GM18502 (cell line): Measurements from ENCODE around the gene PPM1E.
"Not testable (repeated sequence)": the region's sequence is repeated elsewhere in the genome, so short reads cannot be mapped to it uniquely, and the experiment has no call there.

ENCODE experiments used
- ATAC-seq: cut with Tn5 transposase; IDR thresholded peaks from one replicate; pipeline ENCODE4 v1.9.1; 2021; ENCODE audit warnings: mild to moderate bottlenecking; ENCODE audit not compliant: unreplicated experiment, poor library complexity

The PPM1E gene

DNA sequence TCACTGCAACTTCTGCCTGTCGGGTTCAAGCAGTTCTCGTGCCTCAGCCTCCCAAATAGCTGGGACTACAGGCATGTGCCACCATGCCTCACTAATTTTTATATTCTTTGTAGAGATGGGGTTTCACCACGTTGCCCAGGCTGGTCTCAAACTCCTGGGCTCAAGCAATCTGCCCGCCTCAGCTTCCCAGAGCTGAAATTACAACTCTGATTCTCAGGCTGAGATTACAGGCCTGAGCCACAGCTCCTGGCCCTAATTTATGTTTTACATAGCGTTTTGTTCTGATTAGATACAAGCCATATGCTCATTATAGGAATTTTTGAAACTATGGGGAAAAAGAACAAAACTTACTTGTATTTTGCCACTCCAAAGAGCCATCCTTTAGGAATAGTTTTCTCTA is 22.8 kb downstream of the PPM1E start:
- not testable (repeated sequence) for ATAC-seq

DNA sequence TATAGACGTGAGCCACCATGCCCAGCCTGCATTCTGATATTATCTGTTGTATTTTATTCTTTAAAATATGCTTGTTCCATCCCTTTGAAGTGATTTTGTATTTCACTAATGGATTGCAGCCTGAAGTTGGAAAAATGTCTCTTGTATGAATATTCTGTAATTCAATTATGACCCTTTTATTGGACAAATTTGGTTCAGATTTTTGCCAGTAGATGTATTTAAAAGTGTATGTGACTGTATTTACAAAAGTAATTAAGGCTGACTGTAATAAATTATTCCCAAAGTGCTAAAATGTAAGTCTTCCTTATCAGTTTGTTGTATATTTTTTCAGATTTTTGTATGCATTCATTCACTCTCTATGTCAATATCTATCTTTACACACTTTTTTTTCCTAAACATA is 23.8 kb downstream of the PPM1E start:
- no peak for ATAC-seq

DNA sequence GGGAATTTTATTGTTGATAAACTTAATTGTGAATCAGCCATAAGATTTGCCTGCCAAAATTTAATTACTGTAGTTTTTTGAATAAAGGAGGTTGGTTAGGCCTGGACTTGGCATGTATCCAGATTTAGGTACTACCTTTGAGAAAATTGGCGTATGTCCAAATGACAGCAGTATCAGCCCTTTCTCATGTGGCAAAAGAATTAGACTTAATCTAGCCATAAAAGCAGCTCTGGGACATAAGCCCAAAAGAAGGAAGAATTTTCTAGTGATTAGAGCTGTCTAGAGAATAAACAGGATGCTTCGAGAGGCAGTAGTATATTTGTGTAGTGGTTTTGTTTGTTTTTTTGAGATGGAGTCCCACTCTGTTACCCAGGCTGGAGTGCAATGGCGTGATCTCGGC is 27.7 kb downstream of the PPM1E start:
- ATAC-seq = no peak

DNA sequence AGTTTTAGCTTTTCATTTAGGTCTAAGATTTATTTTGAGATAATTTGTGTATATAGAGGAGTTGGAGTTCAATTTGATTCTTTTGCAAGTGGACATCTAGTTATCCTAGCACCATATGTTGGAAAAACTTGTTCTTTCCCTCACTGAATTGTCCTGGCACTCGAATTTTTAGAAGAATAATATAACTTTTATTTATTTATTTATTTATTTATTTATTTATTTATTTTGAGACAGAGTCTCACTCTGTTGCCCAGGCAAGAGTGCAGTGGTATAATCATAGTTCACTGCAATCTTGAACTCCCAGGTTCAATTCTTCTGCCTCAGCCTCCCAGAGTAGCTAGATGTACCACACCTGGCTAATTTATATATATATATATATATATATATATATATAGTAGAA is 29.4 kb downstream of the PPM1E start:
- ATAC-seq = no peak

DNA sequence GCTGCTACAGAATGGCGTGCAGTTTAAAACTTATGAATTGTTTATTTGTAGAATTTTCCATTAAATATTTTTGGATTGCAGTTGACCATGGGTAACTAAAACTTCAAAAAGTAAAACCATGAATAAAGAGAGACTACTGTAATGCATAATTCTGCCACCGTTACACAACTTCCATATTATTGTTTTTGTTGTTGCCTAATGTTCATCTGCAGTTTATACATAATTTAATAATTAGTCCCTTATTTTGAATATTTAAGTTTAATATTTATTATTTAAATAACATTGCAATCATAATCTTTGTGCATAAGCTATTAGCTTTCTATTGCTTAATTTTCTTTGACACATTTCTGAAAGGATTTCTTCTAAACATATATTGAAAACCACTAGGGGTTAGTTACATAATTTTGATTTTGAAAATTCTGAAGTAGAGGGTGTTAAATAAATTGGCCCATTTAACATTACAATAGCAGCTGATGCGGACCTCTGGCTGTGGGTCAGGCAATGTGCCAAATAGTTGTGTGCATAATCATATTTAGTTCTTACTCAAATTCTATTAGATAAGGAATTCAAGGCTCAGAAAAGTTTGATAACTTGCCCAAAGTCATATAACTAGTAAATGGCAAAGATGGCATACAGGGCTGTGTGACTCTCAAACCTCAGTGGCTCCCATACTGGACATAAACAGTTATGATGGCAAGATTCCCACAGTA is 31.1 kb downstream of the PPM1E start:
- ATAC-seq = no peak

DNA sequence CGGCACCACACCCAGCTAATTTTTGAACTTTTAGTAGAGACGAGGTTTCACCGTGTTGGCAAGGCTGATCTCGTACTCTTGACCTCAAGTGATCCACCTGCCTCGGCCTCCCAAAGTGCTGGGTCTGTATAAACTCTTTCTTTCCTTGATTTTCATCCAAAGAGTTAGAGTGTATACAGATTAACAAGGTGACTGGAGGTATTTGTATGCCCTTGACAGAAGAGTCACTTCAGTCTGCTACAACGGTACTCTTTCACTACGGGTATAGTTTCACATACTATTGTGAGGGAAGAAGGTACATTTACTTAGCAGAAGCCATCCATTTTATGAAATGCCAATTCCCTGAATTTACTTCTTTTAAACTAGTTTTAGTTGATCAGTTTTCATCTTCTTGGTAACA is 32.5 kb downstream of the PPM1E start:
- ATAC-seq = no peak

DNA sequence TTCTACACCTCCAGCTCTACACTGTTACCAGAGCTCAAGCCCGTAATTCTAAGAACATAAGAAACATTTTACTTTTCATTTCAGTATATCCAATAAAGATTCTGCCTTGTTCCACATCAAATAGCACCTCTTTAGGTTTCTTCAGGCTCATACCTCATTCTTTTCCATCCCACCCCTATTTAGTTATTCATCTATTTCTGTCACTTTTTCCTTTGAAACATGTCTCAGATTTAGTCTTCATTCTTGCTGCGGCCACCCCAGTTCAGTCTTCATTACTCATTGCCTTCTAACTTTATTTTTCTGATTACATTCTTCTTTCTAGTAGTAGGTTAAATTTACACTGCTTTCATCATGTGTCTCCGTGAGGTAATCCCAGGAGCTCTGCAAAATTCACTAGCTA is 33.5 kb downstream of the PPM1E start:
- ATAC-seq = no peak

DNA sequence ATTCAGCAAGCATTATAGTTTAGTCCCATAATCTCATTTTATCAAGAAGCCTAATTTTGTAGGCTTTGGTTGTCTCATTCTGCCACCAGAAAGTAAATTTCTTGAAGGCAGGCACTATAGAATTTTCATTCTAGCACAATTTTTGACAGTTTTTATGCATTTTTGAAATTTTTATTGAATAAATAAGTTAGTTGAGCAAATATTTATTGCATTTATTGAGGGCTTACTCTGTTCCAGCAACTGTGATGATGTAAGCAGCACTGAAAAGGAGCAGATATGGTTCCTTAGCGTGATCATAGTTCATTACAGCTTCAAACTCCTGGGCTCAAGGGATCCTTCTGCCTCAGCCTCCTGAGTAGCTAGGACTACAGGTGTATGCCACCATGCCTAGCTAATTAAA is 34.2 kb downstream of the PPM1E start:
- no peak for ATAC-seq

DNA sequence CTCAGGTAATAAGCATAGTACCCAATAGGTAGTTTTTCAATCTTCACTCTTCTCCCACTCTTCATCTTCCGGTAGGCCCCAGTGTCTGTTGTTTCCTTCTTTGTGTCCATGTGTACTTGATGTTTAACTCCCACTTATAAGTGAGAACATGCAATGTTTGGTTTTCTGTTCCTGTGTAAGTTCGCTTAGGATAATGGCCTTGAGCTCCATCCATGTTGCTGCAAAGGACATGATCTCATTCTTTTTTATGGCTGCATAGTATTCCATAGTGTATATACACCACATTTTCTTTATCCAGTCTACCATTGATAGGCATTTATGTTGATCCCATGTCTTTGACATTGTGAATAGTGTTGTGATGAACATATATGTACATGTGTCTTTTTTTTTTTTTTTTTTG is 38.9 kb downstream of the PPM1E start:
- not testable (repeated sequence) for ATAC-seq

DNA sequence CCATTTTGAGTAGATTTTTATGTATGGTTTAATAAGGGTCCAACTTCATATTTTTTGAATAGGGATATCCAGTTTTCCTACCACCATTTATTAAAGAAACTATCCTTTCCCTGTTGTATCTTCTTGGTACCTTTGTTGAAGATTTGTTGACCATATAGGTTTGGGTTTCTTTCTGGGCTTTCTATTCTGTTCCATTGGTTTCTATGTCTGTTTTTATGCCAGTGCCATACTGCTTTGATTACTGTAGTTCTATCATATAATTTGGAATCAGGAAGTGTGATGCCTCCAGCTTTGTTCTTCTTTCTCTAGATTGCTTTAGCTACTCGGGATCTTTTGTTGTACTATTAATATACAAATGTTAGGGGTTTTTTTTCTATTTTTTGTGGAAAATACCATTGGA is 46.5 kb downstream of the PPM1E start:
- no peak for ATAC-seq

DNA sequence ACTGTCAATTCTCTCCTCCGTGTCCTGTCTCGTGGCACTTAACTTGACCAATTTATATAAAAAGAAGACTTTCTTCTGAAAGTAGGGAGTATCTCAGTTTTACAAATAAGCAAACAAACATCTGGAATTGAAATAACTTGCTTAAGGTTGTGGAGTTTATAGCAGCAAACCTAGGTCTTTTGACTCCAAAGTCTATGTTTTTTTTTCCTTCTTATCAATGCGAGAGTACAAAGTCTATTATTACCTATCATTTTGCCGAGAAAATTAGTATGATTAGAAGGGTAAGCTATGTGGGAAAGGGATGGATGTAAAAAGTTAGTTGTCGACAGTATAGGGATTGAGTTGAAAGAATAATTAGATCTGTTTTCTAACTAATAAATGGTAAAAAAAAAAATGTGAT is 50.4 kb downstream of the PPM1E start:
- no peak for ATAC-seq

DNA sequence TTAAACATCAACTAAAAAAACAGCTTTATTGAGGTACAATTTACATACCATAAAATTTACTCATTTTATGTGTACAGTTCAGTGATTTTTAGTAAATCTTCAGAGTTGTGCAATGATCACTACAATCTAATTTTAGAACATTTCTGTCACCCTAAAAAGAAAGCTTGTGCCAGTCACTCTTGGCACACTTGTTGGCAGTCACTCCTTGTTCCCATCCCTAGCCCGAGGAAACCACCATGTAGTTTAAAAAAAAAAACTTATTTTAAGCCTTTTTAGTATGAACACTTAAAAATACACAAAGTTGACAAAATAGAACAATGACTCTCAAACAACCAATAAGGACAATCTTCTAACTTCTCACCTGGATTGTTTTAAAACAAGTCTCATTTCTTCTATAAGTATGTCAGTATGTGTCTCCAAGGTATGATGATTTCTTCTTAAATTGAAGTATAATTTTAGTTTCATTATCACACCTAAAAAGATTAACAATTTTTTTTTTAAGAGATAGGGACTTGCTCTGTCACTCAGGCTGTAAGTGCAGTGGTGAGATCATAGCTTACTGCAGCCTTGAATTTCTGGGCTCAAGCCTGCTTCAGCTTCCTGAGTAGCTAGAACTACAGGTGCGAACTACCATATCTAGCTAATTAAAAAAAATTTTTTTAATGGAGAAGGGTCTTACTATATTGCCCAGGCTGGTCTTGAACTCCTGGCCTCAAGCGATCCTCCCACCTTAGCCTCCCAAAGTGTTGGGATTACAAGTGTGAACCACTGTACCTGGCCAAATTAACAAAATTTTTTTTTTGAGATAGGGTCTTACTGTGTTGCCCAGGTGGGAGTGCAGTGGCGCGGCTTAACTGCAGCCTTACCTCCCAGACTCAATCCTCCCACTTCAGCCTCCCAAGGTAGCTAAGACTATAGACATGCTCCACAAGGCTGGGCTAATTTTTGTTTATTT is 53.2 kb downstream of the PPM1E start:
- no peak for ATAC-seq

DNA sequence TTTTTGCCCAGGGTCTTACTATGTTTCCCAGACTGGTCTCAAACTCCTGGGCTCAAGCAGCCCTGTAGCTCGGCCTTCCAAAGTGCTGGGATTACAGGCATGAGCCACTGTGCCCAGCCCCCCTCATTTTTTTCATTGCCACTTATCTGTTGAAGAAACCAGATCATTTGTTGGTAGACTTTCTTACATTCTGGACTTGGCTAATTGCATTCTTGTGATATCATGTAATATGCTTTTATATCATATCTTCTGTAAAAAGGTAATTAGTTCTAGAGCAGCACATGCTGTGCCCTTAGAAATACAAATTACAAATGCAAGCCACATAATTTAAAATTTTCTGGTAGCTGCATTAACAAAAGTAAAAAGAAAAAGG is 53.9 kb downstream of the PPM1E start:
- ATAC-seq = no peak

DNA sequence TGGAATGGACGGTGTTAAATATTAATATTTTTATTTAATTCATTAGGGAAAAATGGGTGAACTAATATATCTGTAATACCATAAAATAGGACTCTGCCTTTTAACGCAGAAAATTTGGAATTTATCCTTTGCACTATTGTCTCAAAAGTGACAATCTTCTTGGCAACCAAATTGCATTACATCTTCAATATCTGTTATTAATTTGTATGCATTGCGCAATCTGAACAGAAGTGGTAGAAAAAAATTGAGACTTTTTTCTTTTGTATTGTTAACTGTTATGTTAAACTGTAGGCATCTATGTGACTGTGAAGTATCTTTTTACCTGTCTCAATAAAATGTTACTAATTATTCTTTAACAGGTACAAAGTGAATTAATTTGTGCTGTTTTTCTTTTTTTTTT is 55.6 kb downstream of the PPM1E start:
- ATAC-seq = no peak

DNA sequence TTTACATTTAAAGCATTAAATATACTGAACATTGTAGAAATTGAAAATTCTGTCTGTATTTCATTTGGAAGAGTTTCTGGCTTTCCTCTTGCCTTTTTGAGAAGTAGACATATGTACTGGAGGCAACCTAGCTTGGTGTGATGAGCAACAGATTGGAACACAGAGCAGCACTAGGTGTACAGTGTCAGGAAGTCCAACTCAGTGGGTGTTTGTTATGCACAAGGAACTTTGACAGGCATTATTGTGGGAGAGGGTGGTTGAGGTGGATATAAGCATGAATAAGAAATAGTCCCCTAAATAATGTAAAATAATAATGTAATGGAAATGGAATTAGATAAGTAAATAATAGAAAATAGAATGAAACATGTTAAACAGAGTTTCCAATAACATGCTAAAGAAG is 58.1 kb downstream of the PPM1E start:
- ATAC-seq = no peak

DNA sequence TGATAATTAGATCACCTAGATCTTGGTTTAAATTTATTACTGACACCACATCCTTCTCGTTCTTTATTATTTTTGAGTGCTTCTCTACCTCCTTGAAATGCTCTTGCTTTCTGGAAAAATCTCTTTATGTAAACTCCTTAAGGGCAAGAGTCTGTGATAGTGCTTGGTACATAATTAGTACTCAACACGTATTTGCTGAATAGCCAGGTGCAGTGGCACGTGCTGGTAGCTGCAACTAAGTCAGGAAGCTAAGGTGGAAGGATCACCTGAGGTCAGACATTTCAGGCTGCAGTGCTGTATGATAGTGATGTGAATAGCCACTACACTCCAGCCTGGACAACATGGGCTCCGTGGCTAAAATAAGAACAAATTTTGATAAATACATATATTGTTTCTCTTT is 63.0 kb downstream of the PPM1E start:
- ATAC-seq = no peak

DNA sequence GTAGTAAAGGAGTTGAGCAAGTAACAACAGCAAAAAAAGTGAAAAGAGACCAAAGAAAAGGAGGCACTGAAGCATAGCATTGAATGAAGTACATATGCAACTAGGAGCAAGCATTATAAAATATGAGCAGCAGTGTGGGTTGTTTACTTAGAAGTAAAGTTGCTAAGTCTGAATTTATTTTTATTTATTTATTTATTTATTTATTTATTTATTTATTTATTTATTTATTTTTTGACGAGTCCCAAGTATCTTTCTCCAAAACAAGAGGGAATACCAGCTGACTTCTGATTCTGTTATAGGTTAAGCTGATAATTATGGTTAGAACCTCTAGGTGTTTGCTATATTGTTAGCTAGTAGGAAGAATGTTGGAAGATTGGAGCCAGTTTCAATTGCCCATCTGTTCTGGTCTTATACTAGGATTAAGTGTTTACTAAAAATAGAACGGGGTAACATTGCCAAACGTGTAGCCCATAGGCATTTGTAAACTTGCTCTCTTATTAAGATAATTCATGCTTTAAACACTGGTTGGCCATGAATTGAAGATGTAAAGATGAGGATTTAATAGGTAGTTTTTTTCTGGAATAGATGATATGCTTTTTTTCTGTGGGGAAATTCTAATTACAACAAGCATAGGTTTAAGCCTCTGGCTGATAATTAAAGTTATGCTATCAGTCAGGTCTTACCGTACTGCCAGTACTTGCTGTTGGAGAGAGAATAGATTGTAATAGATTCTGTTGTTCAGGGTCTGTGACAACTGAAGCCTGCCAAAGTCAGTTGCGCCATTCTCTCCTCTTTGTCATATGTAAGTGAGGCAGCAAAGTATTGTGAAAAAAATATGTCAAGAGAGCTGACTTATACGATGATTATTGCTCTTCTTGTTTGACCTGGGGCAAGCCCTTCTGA is 66.7 kb downstream of the PPM1E start:
- no peak for ATAC-seq

DNA sequence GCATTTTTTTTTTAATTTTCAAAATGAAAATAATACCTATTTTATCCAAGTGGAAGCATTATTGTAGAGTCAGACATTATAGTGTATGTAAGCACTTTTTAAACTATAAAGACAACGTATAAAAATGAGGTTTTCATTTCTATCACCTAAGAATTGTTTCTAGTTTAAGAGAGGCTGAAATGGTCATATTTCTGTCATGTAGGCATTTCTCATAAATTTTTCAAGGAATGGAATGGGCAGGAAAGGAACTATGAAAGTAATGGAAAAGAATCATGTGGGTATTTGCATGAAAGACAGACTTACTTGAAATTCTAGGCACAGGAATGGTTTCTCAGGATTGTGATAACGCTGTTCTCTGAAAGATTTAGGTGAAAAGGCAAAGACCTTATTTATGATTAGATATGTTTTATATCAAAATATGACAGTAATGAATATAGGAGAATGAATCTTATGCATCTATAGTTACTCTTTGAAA is 67.4 kb downstream of the PPM1E start:
- no peak for ATAC-seq

DNA sequence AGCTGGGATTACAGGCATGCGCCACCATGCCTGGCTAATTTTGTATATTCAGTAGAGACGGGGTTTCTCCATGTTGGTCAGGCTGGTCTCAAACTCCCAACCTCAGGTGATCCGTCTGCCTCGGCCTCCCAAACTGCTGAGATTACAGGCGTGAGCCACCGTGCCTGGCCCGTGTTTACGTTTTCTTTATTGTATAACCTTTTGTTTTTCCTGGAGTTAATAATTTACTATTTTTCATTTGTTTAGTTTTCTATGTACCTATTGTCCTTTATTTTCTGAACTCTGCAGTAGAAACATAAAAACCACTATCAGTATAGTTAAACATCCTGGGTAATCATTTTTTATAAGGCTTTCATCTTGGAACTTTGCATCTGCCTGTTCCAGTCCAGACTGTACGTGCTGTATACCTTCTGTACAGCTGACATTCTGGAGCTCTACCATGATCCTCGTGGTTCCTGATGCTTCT is 73.6 kb downstream of the PPM1E start:
- ATAC-seq = no peak

DNA sequence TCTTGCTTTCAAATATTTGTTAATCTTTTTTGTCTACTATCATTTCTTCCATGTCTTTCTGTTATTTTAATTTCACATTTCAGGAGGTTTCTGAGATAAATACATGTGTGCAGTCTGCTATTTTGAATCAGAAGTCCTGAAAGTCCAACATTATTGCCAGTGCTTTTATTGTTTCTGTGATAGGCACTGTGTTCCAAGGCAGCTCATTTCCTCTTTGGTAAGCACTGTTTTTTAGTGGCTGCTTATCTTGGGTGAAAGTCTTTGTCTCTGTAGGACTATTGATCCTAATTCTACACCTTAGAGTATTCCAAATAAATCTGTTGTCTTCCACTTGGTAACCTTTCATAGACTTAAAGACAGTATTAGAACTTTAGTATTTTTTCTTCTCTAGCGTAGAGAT is 76.1 kb downstream of the PPM1E start:
- no peak for ATAC-seq

DNA sequence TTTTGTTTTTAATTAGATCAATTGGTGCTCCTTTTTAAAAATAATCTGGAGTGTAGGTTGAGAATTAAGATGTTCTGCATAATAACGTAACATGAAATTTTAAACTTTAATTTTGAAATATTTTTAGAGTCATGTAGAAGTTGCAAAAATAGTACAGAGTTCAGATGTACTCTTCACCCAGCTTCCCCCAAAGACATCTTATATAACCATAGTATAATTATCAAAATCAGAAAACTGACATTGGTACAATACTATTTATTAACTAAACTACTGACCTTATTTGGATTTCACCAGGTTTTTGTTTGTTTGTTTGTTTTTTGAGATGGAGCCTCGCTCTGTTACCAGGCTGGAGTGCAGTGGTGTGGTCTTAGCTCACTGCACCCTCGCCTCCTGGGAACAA is 76.9 kb downstream of the PPM1E start:
- ATAC-seq = no peak
